Measurements from ENCODE around the gene GPR15.

GPR15 gene
- 0 to 0.03 (median 0) reads per million in 18 experiments for total RNA-seq

GRCh38 chr3:98531622-98532274 is at the start of gene GPR15:
GPR15 (plus strand) TSS chr3:98531978; CDS start chr3:98532034, 56 bp downstream.
- no peak for DNase-seq

DNA sequence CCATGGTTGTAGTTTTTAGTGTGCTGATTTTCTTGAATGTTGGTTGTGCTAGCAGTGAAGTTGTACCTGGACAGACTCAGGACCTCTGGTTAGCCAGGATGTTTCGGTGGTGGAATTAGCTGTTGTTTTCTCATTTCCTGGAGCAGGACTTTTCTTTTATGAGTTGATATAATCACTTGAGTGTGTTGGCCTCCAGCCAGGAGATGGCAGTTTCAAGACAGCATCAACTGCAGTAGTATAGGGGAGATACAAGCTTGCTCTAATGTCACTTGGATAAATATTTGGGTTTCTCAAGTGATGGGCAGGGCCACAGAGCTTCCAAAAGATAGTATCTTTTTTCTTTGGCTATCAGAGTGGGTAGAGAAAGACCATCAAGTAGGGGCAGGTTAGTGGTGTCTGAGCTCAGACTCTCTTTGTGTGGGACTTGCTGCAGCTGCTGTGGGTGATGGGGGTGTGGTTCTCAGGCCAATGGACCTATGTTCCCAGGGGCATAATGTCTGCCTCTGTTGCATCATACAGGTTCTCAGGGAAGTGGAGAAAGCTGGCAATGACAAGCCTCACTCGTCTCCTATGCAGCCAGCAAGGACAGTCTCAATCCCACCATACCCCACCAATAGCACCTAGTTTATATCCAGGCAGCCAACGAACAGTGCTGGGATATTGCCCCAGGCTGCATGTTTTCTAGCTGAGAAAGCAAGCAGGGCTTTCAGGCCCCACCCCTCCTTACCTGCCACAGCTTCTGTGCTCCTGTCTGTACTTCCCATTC is 48.9 kb upstream of the GPR15 start:
- no peak for DNase-seq

DNA sequence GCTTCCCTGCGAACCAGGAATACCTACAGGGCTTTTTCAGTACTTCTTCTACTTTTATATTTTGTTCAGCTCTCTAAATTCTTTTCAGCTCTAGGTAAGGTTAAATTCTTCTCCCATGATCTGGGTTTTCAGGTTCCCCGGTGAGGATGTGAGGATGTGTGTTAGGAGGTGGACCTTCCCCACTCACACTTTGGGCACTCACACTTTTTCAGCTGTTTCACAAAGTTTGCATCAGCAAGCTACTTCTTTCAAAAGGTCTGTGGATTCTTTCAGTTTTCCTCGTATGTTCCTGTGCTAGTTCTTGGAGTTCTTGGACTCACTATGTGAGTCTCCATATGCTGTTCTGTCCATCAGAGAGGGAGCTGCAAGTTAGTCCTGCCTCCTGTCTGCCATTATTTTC is 48.2 kb upstream of the GPR15 start:
- DNase-seq = no peak

GRCh38 chr3:98497381-98497780 is 34.4 kb upstream of the GPR15 start, which contains the start of gene OR5K2:
OR5K2 (plus strand) TSS chr3:98497681; CDS start chr3:98497681, 0 bp downstream.
- no peak for DNase-seq

DNA sequence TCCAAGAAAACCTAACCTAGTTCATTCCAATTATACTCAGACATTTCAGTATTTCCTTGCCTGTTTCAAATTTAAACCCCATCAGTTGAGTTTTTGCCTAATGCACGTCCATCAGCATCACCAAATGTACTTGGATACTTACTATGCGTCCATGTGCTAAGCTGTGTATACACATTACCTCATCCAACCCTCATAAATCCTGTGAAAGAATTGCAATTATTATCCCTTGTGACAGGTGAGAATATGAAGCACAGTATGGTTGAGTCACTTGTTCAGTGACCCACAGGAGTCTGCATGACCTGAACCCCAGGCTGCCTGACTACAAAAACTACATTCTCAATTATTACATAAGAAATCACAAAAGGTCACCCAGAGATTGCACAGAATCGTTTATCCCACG is 31.8 kb upstream of the GPR15 start:
- DNase-seq = no peak

GRCh38 chr3:98501270-98501669 is 30.5 kb upstream of the GPR15 start:
- DNase-seq = no peak

DNA sequence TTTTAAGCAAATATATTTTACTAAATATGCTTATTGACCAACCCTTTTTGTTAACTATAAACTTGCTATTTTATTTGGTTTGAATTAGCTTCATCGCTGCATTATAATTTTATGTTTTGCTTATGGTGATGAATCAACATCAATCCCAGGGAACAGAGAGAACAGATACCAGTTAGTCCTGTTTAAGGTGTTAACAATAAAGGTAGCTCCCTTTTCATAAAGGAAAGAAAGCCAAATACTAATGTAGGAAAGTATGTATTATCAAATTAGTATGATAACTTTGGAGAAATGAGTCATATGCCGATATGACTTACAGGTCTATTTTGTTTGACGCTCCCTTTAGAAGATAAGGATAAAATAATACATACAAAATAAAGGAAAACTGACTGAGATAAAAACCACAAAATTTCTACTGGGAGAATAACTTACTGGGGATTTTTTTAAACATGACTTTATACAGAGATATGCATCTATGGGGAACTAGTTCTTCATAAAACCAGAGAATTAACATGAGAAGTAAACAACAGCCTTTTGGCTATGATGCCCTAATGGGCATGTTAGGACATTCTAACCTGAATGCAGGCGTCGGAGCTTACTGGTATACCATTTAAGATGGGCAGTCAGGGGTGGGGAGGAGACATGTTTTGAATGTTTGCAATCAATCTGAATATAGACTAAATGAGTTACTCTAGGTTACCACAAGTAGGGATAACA is 29.8 kb upstream of the GPR15 start:
- DNase-seq = no peak

GRCh38 chr3:98504539-98504938 is 27.2 kb upstream of the GPR15 start:
- no peak for DNase-seq

GRCh38 chr3:98508582-98508981 is 23.2 kb upstream of the GPR15 start:
- no peak for DNase-seq

GRCh38 chr3:98512576-98512975 is 19.2 kb upstream of the GPR15 start:
- DNase-seq = no peak

DNA sequence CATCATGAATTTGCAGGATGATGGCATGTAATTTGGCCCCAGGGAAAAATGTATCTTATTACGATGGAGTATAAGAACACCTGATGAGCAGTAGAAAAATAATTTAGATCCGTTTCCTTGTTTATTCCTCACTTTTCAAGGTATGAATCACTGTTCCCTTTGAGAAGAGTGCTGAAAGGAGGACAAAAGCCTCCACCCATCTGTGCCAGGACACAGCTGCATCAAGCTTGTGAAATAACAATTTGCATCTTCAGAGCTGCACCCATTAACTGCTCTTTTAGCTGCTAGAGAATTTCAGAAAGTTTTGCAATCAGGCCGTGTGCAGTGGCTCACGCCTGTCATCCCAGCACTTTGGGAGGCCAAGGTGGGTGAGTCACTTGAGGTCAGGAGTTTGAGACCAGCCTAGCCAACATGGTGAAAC is 18.7 kb upstream of the GPR15 start:
- DNase-seq = peak in 1 of 2 donors; percentile 38

DNA sequence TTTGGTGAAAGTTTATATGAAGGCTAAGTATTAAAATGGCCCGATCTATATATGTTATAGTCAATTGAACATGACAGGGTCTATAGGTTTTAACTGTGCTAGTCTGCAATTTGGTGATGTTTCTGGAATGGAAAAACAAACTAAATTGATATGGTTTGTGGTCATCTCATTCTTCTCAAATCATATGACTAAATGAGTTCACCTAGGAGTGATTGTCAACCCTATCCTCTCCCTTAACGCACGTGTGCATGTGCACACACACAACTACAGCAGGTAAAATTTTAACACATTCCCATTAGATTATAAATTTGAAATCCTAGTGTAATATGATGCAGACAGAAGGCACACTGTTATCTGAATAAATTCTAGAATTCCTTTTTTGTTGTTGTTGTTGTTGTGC is 18.0 kb upstream of the GPR15 start:
- no peak for DNase-seq

DNA sequence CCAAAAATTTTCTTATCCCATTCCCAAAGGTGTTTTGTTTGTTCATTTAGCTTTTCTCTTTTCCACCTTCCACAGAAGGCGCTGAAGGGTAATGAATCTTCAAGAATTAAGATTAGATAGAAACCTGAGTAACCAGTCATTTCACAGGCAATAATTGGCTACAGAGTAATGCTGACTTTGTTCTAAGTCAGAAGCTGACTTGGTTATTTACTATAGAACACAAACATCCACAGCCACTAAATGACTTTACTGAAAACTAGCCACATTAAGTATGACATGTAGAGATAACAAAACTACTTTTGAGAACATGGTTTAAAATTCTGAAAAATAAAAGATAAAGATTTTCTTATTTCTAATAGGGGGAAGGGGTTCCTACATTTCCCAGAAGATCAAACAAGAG is 16.8 kb upstream of the GPR15 start:
- no peak for DNase-seq

DNA sequence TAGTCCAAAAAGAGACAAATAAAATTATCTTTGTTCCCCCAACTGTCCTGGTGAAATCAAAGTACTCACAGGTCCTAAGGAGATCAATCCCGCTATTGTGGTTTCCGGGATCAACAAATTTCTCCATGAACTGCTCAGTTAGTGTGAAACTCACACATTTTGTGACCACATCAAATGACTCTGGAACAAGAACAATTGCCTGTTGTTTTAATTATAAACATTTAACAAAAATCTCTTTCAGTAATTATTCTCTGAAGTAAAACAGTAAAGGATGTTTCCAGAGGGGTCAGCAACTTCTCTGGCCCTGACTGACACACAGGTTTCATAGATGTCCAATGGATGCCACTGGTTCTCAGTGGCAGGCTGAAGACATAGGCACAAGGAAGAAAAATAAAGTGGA is 13.0 kb upstream of the GPR15 start:
- DNase-seq = no peak

- DNase-seq = no peak
Observed at GRCh38 chr3:98519351-98519750, 12.4 kb upstream of the GPR15 start.

GRCh38 chr3:98521897-98522543 is 9.8 kb upstream of the GPR15 start:
- DNase-seq = peak; percentile 15 to 46

DNA sequence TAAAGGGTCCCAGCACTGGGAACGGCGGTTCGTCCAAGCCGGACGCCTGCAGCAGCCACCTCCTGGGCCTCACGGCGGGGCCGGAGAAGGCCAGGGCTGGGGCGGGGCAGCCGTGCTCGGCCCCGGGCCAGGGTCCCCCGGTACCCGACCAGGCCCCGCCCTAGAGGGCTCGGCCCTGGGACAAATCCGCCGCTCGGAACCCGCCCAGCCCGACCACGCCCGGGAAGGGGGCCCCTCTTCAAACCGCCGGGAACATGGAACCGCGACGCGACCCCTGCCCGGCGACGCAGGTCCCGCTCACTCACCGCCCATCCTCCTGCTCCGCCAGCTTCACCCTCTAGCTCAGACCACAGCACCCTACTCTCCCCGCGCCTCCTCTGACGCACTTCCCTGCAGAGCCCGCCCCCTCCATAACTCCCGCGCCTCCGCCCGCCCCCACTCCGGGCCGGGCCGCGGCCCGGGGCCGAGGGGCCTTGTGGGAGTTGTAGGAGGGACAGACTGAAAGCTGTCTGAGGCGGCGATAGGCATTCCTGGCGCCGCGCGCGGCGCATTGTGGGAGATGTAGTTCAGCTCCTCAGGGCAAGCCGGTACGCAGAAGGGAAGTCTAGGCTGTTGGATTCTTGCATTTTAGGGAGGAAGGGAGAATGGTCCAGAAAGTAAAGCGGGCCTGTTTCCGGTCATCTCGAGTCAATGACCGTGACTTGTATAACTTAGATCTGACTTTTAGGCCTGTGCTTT is 9.1 kb upstream of the GPR15 start, which contains the start of gene CLDND1:
Gene CLDND1, minus strand, starts transcription at position 359 of the 738 bp plus-strand sequence. CDS start 1,478 bp downstream, outside the sequence.
- peak; percentile 97 to 98 for DNase-seq

DNA sequence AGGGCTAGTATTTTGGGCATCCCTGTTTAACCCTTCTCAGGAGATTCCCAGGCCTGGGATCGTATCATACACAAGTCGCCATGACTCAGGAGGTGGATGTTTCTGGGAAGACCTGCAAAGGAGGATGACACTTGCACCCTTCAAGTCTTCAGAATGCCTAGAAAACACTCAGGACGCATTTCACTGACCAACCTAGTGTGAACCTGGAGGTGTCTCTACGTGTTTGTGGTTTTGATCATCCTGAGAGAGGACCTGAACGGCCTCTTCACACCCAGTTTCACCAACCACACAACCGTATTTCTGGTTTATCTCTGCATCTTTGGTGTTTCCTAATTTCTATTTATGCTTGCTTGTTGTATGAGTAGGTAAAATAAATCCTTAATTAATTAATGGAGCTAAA is 6.3 kb upstream of the GPR15 start:
- DNase-seq = no peak

DNA sequence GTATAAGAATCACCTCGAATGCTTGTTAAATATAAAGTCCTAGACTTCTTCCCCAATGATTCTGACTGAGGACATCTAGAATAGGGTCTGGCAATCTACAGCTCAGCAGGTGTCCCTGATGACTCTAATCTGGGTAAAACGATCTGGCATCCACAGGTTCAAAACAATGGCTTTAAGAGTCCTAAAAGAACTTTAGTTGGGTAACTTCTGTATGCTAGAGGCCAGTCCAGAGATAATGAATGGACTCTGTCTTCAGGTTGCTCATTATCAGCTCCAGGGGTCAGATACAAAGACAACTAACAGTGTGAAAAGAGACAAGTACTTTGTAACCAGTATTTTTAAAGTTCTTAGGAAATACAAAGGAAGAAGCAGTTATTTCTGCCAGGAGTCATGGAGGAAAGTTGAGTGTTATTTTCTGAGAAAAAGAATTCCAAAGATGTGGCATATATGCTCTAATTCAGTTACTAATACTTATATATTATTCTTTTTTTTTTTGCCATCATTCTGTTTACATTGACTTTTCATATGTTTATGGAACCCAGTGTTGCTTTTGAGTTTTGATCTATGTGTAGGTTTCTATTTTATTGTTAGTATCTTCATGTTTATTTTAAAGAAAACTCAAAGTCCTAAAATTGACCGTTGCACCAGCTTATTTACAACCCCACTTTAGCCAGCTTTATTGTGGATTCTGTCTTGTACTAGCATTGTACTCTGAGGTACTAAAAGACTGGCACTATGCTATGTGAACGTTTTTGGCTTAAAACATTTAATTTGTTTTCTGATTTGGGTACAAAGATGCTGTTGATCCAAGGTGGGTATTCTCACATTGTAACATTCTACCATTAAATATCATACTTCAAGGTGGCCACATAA is 3.1 kb upstream of the GPR15 start:
- DNase-seq = no peak

DNA sequence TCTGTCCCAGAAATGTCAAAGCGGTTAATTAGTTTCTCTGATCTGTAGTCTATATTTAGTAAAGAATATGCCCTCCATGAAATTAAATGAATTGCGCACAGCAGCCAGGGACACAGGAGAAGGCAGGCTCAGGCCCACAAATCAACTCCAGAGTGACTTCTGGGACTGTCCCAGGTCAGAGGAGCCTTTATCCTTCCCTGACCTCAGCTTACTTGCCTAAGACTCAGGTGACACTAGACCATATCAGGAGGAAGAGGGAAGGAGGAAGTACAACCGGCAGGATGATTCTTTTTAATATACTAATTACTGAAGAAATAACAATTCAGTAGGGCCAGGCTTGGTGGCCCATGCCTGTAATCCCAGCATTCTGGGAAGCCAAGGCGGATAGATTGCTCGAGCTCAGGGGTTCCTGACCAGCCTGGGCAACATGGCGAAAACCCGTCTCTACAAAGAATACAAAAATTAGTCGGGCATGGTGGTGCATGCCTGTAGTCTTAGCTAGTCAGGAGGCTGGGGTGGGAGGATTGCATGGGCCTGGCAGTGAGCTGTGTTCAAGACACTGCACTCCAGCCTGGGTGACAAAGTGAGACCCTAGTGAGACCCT is 1.8 kb upstream of the GPR15 start:
- no peak for DNase-seq

- DNase-seq = no peak
Observed at GRCh38 chr3:98530676-98531075, 1.1 kb upstream of the GPR15 start.

Data from inflammatory macrophage (primary cell).